Stimulated activated CD4-positive, alpha-beta T cell treated with anti-CD3 and anti-CD28 coated beads, Interleukin-4, amount 100 ng/mL, for 48 hours (primary cell): Measurements from ENCODE around the gene RAMP2.
"Not testable (repeated sequence)": the region's sequence is repeated elsewhere in the genome, so short reads cannot be mapped to it uniquely, and the experiment has no call there.

Source experiments
- DNase-seq, 2 donors: peaks; one replicate each; pipeline ENCODE4 v3.0.0-alpha.2; 2020; ENCODE audit warnings: low read depth in 2 of 2

The RAMP2 gene

GRCh38 chr17:42769964-42770363 is 8.9 kb downstream of the RAMP2 start:
- not testable (repeated sequence) for DNase-seq

DNA sequence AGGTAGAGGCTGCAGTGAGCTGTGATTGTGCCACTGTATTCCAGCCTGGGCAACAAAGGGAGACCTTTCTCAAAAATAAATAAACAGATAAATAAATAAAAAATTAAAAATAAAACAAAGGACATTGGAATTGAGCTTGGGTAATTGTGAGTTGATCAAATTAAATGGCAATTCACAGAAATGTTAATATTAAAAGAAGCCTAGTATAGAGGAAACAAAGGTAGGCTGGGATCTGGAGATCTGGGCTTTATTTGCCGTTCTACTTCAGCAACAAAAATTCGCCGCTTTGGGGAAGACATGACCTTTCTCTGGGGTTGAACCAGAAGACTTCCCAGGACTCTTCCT is 11.9 kb downstream of the RAMP2 start:
- DNase-seq = no peak

DNA sequence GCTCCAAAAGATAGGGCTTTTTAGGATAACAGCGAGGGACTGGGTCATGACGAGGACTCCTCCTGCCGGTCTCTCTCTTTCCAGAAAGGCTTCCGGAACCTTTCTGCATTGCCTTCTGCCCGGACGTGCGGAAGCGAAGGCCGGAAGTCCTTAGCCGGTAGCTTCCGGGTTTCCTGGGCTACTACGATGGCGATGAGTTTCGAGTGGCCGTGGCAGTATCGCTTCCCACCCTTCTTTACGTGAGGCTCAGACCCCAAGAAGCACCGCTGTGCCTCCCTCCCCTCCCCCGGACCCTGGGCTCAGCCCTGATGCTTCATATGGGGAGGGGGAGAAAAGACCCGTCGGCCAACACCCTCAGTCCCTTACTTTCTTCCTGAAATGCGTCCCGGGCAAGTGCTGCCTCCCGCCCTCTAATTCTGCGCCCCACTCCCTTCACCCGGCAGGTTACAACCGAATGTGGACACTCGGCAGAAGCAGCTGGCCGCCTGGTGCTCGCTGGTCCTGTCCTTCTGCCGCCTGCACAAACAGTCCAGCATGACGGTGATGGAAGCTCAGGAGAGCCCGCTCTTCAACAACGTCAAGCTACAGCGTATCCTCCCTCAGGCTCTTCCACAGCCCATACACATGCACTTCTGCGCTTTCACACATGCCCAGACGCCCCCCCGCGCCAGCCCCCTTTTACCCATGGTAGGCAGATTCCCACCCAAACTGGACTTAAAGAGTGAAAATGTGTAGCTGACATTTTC is 12.4 kb downstream of the RAMP2 start, which contains the start of gene VPS25:
Gene VPS25, plus strand, starts transcription at position 160 of the 746 bp plus-strand sequence. Its CDS starts 27 bp downstream, at position 187.
- peak; percentile 59 to 68 for DNase-seq

GRCh38 chr17:42774066-42774745 is 13.2 kb downstream of the RAMP2 start:
- DNase-seq = no peak

DNA sequence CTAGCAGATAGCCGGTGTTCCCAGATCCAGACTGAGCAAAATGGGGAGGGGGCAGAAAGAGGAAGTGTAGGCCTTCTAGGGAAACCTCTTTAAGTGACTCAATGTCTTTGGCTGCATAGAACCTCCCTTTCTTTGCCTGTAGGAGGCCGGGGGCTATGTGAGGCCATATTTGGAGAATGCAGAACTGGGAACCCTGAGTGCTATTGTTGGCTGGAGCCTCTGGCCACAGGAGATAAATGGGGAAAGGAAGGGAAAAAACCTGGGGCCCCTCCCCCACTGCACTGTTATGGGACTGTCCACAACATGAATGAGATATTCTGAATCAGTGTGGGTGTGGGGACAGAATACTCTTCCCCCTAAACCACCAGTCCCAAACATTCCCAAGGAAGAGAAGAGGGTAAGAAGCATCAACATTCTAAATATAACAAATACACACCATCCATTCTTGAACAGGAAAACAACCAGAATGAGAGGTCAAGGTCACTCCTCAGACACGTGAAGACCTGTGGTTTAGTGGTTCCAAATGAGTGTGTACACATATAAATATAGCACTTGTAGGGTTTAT is 14.6 kb downstream of the RAMP2 start:
- no peak for DNase-seq

GRCh38 chr17:42778570-42778969 is 17.5 kb downstream of the RAMP2 start:
- DNase-seq = no peak

GRCh38 chr17:42779304-42779935 is 18.4 kb downstream of the RAMP2 start:
- DNase-seq = no peak

DNA sequence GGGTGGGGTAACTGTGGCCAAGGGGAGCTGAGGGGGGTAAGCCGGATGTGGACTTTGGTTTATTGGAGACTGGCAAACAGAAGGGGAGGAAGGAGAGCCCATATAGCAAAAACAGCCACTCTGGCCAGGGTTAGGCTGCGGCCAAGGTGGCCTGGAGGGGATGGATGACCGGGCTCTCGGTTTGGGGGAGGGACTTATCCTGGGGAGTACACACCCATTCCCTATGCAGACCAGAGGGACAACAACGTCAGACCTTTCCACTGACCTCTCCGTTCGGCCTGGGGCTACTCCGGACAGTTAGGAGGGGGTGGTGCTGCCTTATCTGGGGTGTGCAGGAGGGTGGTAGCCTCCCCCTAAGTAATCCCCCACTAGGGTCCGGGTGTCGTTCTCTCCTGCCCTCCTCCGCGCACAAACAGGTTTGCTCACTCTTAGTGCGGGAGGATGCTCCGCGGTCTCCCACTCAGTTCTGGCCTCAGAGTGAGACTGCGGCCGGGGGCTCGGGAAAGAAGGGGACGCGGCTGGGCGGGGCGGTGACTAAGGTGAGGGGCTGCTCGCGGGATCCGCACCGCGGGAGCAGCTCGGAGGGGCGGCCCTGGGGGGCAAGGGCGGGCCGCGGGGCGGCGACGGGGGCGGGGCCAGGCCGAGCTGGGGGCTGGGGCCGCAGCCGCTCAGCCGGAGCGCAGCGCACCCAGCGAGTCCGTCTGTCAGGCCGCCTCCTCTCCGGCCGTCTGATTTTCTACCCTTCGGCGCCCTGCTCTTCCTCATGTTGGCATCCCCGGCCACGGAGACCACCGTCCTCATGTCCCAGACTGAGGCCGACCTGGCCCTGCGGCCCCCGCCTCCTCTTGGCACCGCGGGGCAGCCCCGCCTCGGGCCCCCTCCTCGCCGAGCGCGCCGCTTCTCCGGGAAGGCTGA is 19.2 kb downstream of the RAMP2 start, which contains the start of gene WNK4:
Gene WNK4, plus strand, starts transcription at position 675 of the 915 bp plus-strand sequence. Its CDS starts 89 bp downstream, at position 764.
- DNase-seq = no peak

DNA sequence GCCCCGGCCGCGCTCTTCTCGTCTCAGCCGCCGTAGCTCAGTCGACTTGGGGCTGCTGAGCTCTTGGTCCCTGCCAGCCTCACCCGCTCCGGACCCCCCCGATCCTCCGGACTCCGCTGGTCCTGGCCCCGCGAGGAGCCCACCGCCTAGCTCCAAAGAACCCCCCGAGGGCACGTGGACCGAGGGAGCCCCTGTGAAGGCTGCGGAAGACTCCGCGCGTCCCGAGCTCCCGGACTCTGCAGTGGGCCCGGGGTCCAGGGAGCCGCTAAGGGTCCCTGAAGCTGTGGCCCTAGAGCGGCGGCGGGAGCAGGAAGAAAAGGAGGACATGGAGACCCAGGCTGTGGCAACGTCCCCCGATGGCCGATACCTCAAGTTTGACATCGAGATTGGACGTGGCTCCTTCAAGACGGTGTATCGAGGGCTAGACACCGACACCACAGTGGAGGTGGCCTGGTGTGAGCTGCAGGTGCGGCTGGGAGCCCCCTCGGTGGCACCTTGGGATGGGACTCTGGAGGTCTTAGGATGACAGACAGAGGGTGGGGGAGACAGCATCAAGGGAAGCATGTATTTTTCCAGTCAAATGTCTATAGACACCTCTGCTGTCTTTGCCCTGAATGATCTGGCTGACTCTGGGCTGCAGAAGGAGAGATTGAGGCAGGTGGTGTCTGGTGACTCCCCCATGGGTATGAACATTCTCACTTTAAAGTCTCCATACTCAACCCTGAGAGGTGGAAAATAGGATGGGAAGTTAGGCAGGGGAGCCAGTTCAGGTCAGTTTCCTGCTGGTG is 20.0 kb downstream of the RAMP2 start:
- DNase-seq = no peak

DNA sequence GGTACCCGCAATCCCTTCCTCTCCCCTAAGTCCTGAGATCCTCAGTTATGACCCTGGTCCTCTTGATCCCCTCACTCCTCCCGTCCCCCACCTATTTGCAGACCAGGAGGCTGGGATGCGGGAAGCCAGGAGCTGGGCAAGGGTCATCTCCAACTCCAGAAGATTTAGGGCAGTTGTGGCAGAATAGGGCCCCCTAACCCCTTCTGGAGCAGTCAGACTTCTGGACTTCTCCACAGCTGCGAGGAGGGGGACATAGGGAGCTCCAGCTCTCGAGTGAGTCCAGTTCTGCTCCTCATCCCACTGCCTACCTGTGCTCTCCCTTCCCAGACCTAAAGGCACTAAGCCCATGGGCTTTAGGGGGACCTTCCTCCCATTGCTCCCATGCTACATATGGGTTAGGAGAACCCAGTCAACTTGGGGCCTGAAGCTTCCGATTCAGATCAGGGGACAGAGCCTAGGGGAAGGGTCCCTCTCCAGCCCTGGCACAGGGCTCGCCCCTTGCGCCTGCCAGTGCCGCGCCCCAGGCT is 20.7 kb downstream of the RAMP2 start:
- no peak for DNase-seq

DNA sequence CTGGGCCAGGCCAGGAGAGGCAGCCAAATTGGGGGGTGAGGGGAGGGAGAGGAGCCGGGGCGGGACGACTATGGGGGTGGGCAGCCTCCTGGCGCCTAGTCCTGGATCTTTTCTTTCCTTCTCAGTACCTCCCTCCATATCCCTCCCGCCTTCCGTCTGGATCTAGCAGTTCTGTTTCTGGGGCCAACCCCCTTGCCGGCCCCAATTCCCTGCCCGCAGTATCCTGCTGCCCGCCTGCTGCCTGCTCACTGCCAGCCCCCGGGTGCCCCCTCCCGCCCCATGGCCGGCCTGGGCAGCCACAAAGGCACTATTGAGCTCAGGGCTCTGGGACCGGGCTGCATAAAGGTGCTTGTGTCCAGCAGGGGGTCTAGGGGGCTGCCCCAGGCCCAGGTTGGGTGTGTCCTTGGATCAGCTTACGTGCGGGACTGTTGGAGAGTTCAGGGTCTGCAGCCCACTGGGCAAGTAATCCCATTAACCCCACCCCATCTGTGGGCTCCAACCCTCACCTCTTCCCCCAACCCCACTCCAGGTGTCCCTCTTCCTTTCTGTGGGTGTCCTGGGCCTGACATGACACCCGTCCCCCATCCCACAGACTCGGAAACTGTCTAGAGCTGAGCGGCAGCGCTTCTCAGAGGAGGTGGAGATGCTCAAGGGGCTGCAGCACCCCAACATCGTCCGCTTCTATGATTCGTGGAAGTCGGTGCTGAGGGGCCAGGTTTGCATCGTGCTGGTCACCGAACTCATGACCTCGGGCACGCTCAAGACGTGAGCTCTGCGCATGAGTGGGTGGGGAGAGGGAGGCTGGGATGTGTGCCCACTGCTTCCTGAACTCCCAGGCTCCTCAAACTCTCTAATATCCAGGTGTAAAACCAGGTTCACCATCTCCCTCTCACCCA is 21.4 kb downstream of the RAMP2 start:
- no peak for DNase-seq

GRCh38 chr17:42783062-42783790 is 22.2 kb downstream of the RAMP2 start:
- no peak for DNase-seq

DNA sequence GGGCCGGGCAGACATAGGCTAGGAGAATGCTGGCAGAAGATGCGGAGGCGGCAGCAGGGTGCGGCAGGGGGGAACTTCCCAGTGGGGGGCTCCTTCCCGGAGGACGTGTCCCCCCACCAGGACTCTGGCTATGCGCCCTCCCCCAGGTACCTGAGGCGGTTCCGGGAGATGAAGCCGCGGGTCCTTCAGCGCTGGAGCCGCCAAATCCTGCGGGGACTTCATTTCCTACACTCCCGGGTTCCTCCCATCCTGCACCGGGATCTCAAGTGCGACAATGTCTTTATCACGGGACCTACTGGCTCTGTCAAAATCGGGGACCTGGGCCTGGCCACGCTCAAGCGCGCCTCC is 22.7 kb downstream of the RAMP2 start:
- no peak for DNase-seq

DNA sequence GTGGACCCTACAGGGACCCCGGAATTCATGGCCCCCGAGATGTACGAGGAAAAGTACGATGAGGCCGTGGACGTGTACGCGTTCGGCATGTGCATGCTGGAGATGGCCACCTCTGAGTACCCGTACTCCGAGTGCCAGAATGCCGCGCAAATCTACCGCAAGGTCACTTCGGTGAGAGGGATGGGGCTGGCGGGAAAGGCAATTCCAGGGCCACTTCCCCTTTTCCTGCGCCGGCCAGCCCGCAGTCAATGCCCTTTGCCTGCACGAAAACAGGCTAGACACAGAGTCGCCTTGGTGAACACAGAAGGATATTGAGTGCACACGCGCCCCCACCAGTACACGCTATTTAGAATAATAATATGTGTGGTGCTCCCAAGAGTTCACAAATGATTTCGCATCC is 23.4 kb downstream of the RAMP2 start:
- DNase-seq = no peak

- no peak for DNase-seq
Observed at GRCh38 chr17:42784811-42785592, 24.0 kb downstream of the RAMP2 start.

DNA sequence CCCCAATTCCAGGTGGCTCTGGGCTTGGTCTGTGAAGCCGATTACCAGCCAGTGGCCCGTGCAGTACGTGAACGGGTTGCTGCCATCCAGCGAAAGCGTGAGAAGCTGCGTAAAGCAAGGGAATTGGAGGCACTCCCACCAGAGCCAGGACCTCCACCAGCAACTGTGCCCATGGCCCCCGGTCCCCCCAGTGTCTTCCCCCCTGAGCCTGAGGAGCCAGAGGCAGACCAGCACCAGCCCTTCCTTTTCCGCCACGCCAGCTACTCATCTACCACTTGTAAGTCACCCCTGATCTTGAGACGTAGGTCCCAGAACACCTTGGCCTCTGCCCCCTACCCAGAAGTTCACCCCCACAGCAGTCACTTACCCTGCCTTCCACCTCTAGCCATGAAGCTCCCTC is 26.2 kb downstream of the RAMP2 start:
- no peak for DNase-seq

DNA sequence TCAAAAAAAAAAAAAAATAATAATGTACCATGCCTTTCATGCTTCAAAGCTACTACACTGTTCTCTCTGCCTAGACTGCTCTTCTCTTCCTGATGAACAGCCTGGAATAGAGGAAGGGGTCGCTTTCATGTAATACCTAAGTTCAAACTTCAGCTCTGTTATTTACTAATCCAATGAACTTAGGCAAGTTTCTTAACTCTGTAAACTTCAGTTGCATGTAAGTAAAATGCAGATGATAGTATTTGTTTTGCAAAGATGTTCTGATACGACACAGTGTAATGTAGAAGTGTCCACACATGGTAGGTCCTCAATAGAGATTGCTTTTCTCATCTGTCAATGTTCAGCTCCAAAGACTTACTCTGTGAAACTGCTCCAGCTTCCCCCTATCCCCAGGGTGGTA is 30.9 kb downstream of the RAMP2 start:
- DNase-seq = no peak

DNA sequence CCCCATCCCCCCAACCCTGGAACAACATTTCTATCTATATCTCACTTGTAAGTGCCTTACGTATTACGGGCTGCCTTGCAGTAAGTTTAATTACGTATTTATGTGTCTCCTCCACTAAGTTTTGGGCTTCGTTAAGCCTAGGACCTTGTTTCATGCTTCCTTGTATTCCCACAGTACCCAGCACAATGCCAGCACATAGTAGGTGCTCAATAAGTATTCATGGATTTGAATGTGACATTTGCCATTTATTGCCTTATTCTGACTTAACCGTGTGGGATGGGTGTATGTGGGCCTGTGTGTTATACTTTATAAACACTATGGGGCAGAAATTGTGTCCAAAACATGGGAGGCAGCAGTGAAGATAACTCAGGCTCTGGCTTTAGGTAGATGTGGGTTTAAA is 31.5 kb downstream of the RAMP2 start:
- DNase-seq = no peak
